HL-60/S4 treated with phorbol 12-myristate 13-acetate at 8.2 ng/mL for 4 days and 3 days (cell line): ENCODE results near the gene MPPED1.

Source experiments
- in situ Hi-C: fragments of 300-500 bp; cut with MboI; formaldehyde crosslinking; loops from 2 replicates; pipeline ENCODE4 v1.15.0; 2022; ENCODE audit warnings: low sequenced_read_pairs

The MPPED1 gene

GRCh38 chr22:43411869-43412807, at the start of gene MPPED1:
TSS of gene MPPED1 (plus strand) at chr22:43412014. CDS start at chr22:43424986, 12,972 bp downstream.
- in situ Hi-C loops, result no loop called here

GRCh38 chr22:43363315-43364168, 48.3 kb upstream of the MPPED1 start:
- in situ Hi-C loops, result no loop called here

GRCh38 chr22:43364169-43364435, 47.7 kb upstream of the MPPED1 start:
- in situ Hi-C loops, result no loop called here

GRCh38 chr22:43365715-43366440, 45.9 kb upstream of the MPPED1 start:
- in situ Hi-C loops, result no loop called here

- in situ Hi-C loops, result no loop called here
These were observed 41.8 kb upstream of the MPPED1 start for GRCh38 chr22:43370036-43370435.

- in situ Hi-C loops, result no loop called here
These were observed 35.8 kb upstream of the MPPED1 start for GRCh38 chr22:43375951-43376455.

- in situ Hi-C loops, result no loop called here
These were observed 34.9 kb upstream of the MPPED1 start for GRCh38 chr22:43376765-43377547.

- in situ Hi-C loops, result no loop called here
These were observed 34.3 kb upstream of the MPPED1 start for GRCh38 chr22:43377548-43377895.

- in situ Hi-C loops, result no loop called here
These were observed 33.7 kb upstream of the MPPED1 start for GRCh38 chr22:43377896-43378704.

GRCh38 chr22:43381693-43382092, 30.1 kb upstream of the MPPED1 start:
- in situ Hi-C loops, result loop anchor here (10.0 kb wide), 1 partner anchor 147 kb away; no protein-coding TSS in a partner anchor

GRCh38 chr22:43384863-43385262, 27.0 kb upstream of the MPPED1 start:
- in situ Hi-C loops, result loop anchor here (10.0 kb wide), 1 partner anchor 150 kb away; no protein-coding TSS in a partner anchor

GRCh38 chr22:43385770-43386641, 25.8 kb upstream of the MPPED1 start:
- in situ Hi-C loops, result loop anchor here (10.0 kb wide), 1 partner anchor 151 kb away; no protein-coding TSS in a partner anchor

GRCh38 chr22:43387815-43388214, 24.0 kb upstream of the MPPED1 start:
- in situ Hi-C loops, result loop anchor here (10.0 kb wide), 1 partner anchor 153 kb away; no protein-coding TSS in a partner anchor

GRCh38 chr22:43388420-43388851, 23.4 kb upstream of the MPPED1 start:
- in situ Hi-C loops, result loop anchor here (10.0 kb wide), 1 partner anchor 154 kb away; no protein-coding TSS in a partner anchor

- in situ Hi-C loops, result loop anchor here (10.0 kb wide), 1 partner anchor 155 kb away; no protein-coding TSS in a partner anchor
These were observed 22.5 kb upstream of the MPPED1 start for GRCh38 chr22:43389227-43389836.

GRCh38 chr22:43390166-43390565, 21.6 kb upstream of the MPPED1 start:
- in situ Hi-C loops, result no loop called here

GRCh38 chr22:43390872-43391271, 20.9 kb upstream of the MPPED1 start:
- in situ Hi-C loops, result no loop called here

GRCh38 chr22:43391306-43391705, 20.5 kb upstream of the MPPED1 start:
- in situ Hi-C loops, result no loop called here
